ENCODE measurements around the gene KCNMA1. TPM values are rescaled to one million over a fixed set of nuclear protein-coding genes. Genes with fewer than 3 reads are reported as not detected.
A peak's percentile ranks its signal among the peaks of the same experiment; 100 is the strongest.

The KCNMA1 gene
- polyA plus RNA-seq, 1 of the 3 experiments (the other 2 are of a cell fraction): 107 TPM

DNA sequence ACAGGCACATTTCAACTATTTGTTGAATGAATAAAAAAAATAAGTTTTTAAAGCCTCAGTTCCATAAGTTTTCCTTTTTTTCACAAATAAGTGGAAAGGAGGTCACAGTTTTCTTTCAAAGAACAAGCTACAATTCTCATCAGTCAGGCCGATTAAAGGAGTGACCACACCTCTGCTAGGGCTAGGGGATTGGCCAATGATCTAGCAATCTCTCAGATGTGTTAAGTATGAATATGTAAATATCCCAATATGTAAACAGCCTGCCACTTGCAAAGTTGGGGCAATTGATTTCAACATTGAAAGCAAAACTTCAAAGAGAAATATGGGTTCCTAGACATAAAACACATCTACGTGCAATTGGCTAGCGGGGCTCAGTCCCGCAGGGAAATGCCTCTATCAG lies 614.9 kb downstream of the KCNMA1 start:
- Histone ChIP-seq H2AFZ (ENCODE audit: low read depth) (no peak overlapping the region), H3K4me1 (ENCODE audit: control insufficient read depth in 1 of 2, insufficient read depth in 2 of 2, low read depth in 1 of 2, low read length in 1 of 2) (peaks cover 0 to 25% of the 10 kb centered on the region in 2 experiments; a peak in 2 of 4 replicates), H3K4me2 (no peak overlapping the region), H3K79me2 (ENCODE audit: insufficient read depth) (no peaks in the 10 kb centered on the region), H3F3A (replicated peaks; ENCODE audit: insufficient read depth) (no peaks in the 10 kb centered on the region), H3K4me3 (ENCODE audit: low read depth in 2 of 2, low read length in 1 of 2) (no peak overlapping the region), H4K20me1 (ENCODE audit: insufficient read depth) (no peaks in the 10 kb centered on the region), H3K27ac (ENCODE audit: low read depth in 2 of 2, low read length in 1 of 2) (peak overlapping the region in 1 of 2 experiments; percentile 99; a peak in 2 of 4 replicates), H3K9me2 (no peaks in the 10 kb centered on the region), H3K27me3 (ENCODE audit: insufficient read depth) (no peaks in the 10 kb centered on the region), H3K36me3 (replicated peaks in 1 of 2; ENCODE audit: control insufficient read depth in 1 of 2, insufficient read depth in 2 of 2, low read length in 1 of 2) (peaks cover 3 to 44% of the 10 kb centered on the region in 2 experiments), H3K9ac (no peak overlapping the region), H3K9me3 (no peaks in the 10 kb centered on the region)
- CTCF ChIA-PET: no interaction called here
- POLR2A ChIA-PET: no interaction called here
- 87% methylated on average over 4 of the region's 4 CpGs for WGBS (ENCODE audit: low lambda C conversion rate)
- DNase-seq: no peak
- TF ChIP-seq EP300 (IDR thresholded peaks at IDR 0.05; ENCODE audit: borderline replicate concordance in 1 of 2, low read depth in 1 of 2, low read length in 1 of 2) (no peak), USF1 (IDR thresholded peaks at IDR 0.05; ENCODE audit: borderline replicate concordance, low read depth) (no peak), CTCF (IDR thresholded peaks at IDR 0.05) (no peak), NFIC (IDR thresholded peaks at IDR 0.05; ENCODE audit: borderline replicate concordance) (no peak), SIN3A (IDR thresholded peaks at IDR 0.05; ENCODE audit: borderline replicate concordance, low read depth, low read length) (no peak), RCOR1 (IDR thresholded peaks at IDR 0.05; ENCODE audit: low read length) (no peak), YY1 (IDR thresholded peaks at IDR 0.05; ENCODE audit: low read depth) (no peak), ZBTB33 (IDR thresholded peaks at IDR 0.05; ENCODE audit: borderline replicate concordance, low read depth) (no peak), RXRA (IDR thresholded peaks at IDR 0.05; ENCODE audit: borderline replicate concordance, low read depth) (no peak)
- TF ChIP-seq, protein P1, sequence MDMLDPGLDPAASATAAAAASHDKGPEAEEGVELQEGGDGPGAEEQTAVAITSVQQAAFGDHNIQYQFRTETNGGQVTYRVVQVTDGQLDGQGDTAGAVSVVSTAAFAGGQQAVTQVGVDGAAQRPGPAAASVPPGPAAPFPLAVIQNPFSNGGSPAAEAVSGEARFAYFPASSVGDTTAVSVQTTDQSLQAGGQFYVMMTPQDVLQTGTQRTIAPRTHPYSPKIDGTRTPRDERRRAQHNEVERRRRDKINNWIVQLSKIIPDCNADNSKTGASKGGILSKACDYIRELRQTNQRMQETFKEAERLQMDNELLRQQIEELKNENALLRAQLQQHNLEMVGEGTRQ (IDR thresholded peaks at IDR 0.05; ENCODE audit: borderline replicate concordance, low read depth, low read length): no peak

DNA sequence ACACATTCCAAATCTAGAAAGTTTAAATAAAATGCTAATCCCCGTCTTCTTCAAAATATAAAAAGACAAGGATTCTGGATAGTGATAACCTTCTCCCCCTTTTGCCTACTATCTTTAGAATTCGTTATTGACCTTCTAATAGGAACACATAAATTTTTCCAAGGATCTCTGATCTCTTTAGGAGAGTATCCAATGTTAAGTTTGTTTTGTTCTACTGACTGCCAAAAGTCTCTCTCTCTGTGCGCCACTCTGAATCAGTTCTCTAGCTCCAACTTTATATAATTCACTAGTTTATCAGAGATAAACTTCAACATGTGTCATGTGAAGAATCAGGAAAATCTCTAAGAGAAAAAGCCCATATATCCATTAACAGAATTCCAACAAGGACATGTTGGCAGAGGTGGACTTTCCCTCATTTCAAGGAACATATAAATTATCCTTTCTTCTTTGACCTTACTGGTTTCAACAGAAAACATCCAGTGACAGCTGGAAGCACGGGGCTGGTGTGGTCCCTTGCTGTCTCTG lies 615.6 kb downstream of the KCNMA1 start:
- POLR2A ChIA-PET: no interaction called here
- TF ChIP-seq TEAD4 (IDR thresholded peaks at IDR 0.05; ENCODE audit: borderline replicate concordance, insufficient read depth): no peak
- TF ChIP-seq SMC3 (IDR thresholded peaks at IDR 0.05; ENCODE audit: low read depth, low read length): no peak
- TF ChIP-seq YY1 (IDR thresholded peaks at IDR 0.05; ENCODE audit: low read depth): no peak
- no peak for TF ChIP-seq ZBTB33 (IDR thresholded peaks at IDR 0.05; ENCODE audit: borderline replicate concordance, low read depth)
- no peak for TF ChIP-seq GABPA (IDR thresholded peaks at IDR 0.05; ENCODE audit: low read depth)
- no peak for TF ChIP-seq CHD2 (IDR thresholded peaks at IDR 0.05; ENCODE audit: low read length, partially characterized antibody)
- TF ChIP-seq RCOR1 (IDR thresholded peaks at IDR 0.05; ENCODE audit: low read length): no peak
- TF ChIP-seq JUND (IDR thresholded peaks at IDR 0.05): no peak
- TF ChIP-seq USF1 (IDR thresholded peaks at IDR 0.05; ENCODE audit: borderline replicate concordance, low read depth): no peak
- TF ChIP-seq, protein P1 (IDR thresholded peaks at IDR 0.05; ENCODE audit: borderline replicate concordance, low read depth, low read length): no peak

More for the DNA sequence above, 615.6 kb downstream of the KCNMA1 start:
- Histone ChIP-seq H3K4me2 (no peak overlapping the region), H3F3A (replicated peaks; ENCODE audit: insufficient read depth) (no peaks in the 10 kb centered on the region), H3K9me2 (no peaks in the 10 kb centered on the region), H3K36me3 (replicated peaks in 1 of 2; ENCODE audit: control insufficient read depth in 1 of 2, insufficient read depth in 2 of 2, low read length in 1 of 2) (peaks cover 8 to 44% of the 10 kb centered on the region in 2 experiments), H3K4me3 (ENCODE audit: low read depth in 2 of 2, low read length in 1 of 2) (no peak overlapping the region), H3K9me3 (no peaks in the 10 kb centered on the region), H3K27me3 (ENCODE audit: insufficient read depth) (no peaks in the 10 kb centered on the region), H3K9ac (no peak overlapping the region), H2AFZ (ENCODE audit: low read depth) (no peak overlapping the region), H3K27ac (ENCODE audit: low read depth in 2 of 2, low read length in 1 of 2) (peak overlapping the region in 1 of 2 experiments; percentile 99; a peak in 2 of 4 replicates), H3K4me1 (ENCODE audit: control insufficient read depth in 1 of 2, insufficient read depth in 2 of 2, low read depth in 1 of 2, low read length in 1 of 2) (peaks cover 0 to 18% of the 10 kb centered on the region in 2 experiments; a peak in 2 of 4 replicates), H4K20me1 (ENCODE audit: insufficient read depth) (no peaks in the 10 kb centered on the region), H3K79me2 (ENCODE audit: insufficient read depth) (no peaks in the 10 kb centered on the region)
- CTCF ChIA-PET: interaction anchor here (1.0 to 1.5 kb wide), 3 partner anchors 12 to 89 kb away, joined by 3 read pairs; no protein-coding TSS in a partner anchor
- no peak for DNase-seq
- WGBS (ENCODE audit: low lambda C conversion rate): 72% methylated on average over 4 of the region's 4 CpGs

Data from SK-N-SH (cell line).